ENCODE data around the gene IGFLR1.

IGFLR1 gene

GRCh38 chr19:35723671-35724070 lies 18.6 kb downstream of the IGFLR1 start:
- no peak for DNase-seq

GRCh38 chr19:35722897-35723296 lies 19.4 kb downstream of the IGFLR1 start:
- no peak for DNase-seq

GRCh38 chr19:35722461-35722860 lies 19.8 kb downstream of the IGFLR1 start:
- DNase-seq: no peak

GRCh38 chr19:35721374-35721773 lies 20.9 kb downstream of the IGFLR1 start:
- no peak for DNase-seq

- DNase-seq: no peak
Observed at GRCh38 chr19:35720648-35721047, 21.6 kb downstream of the IGFLR1 start.

- DNase-seq: no peak
Observed at GRCh38 chr19:35720163-35720524, 22.1 kb downstream of the IGFLR1 start.

GRCh38 chr19:35719402-35720162 lies 22.7 kb downstream of the IGFLR1 start:
- DNase-seq: no peak

- no peak for DNase-seq
Observed at GRCh38 chr19:35718345-35719041, 23.8 kb downstream of the IGFLR1 start.

GRCh38 chr19:35717665-35718344 lies 24.4 kb downstream of the IGFLR1 start, which contains the start of gene KMT2B:
Gene KMT2B, plus strand, starts transcription at chr19:35718003. Its CDS starts 16 bp downstream, at chr19:35718019.
- peak; percentile 58 for DNase-seq

- peak; percentile 95 for DNase-seq
Observed at GRCh38 chr19:35716801-35717664, 25.2 kb downstream of the IGFLR1 start.

GRCh38 chr19:35715981-35716800 lies 26.1 kb downstream of the IGFLR1 start:
- DNase-seq: peak; percentile 40

GRCh38 chr19:35715355-35715809 lies 26.9 kb downstream of the IGFLR1 start:
- no peak for DNase-seq

- no peak for DNase-seq
Observed at GRCh38 chr19:35714601-35715354, 27.5 kb downstream of the IGFLR1 start.

- no peak for DNase-seq
Observed at GRCh38 chr19:35713904-35714495, 28.3 kb downstream of the IGFLR1 start.

- DNase-seq: no peak
Observed at GRCh38 chr19:35713506-35713850, 28.8 kb downstream of the IGFLR1 start.

GRCh38 chr19:35712567-35713505 lies 29.4 kb downstream of the IGFLR1 start:
- peak; percentile 59 for DNase-seq

GRCh38 chr19:35710784-35711723 lies 31.2 kb downstream of the IGFLR1 start:
- peak; percentile 45 for DNase-seq

GRCh38 chr19:35708391-35708790 lies 33.9 kb downstream of the IGFLR1 start:
- no peak for DNase-seq

Measured in activated T-cell treated with anti-CD3 and anti-CD28 coated beads, Interleukin-2, amount 50 U/mL, for 1 hour (primary cell).